ENCODE data around the gene SNAPC4.

SNAPC4 gene

GRCh38 chr9:136385015-136385414 lies 15.0 kb downstream of the SNAPC4 start:
- DNase-seq, result peak; percentile 58

- DNase-seq, result no peak
Observed at GRCh38 chr9:136383436-136383835, 16.5 kb downstream of the SNAPC4 start.

- no peak for DNase-seq
Observed at GRCh38 chr9:136381966-136382513, 17.9 kb downstream of the SNAPC4 start.

GRCh38 chr9:136381311-136381710 lies 18.7 kb downstream of the SNAPC4 start:
- no peak for DNase-seq

GRCh38 chr9:136380381-136380780 lies 19.6 kb downstream of the SNAPC4 start:
- DNase-seq, result no peak

- DNase-seq, result no peak
Observed at GRCh38 chr9:136379891-136380290, 20.1 kb downstream of the SNAPC4 start.

GRCh38 chr9:136379401-136379800 lies 20.6 kb downstream of the SNAPC4 start:
- no peak for DNase-seq

GRCh38 chr9:136379003-136379287 lies 21.0 kb downstream of the SNAPC4 start:
- DNase-seq, result no peak

- DNase-seq, result no peak
Observed at GRCh38 chr9:136378170-136379002, 21.6 kb downstream of the SNAPC4 start.

GRCh38 chr9:136377341-136378169 lies 22.4 kb downstream of the SNAPC4 start:
- no peak for DNase-seq

GRCh38 chr9:136376457-136376856 lies 23.5 kb downstream of the SNAPC4 start:
- no peak for DNase-seq

GRCh38 chr9:136375096-136375495 lies 24.9 kb downstream of the SNAPC4 start:
- no peak for DNase-seq

GRCh38 chr9:136374183-136374575 lies 25.8 kb downstream of the SNAPC4 start:
- DNase-seq, result no peak

GRCh38 chr9:136373300-136374182 lies 26.4 kb downstream of the SNAPC4 start, which contains the start of gene CARD9:
TSS of gene CARD9 (minus strand) at chr9:136373669. CDS start at chr9:136372078, 1,591 bp downstream.
- peak; percentile 54 for DNase-seq

- no peak for DNase-seq
Observed at GRCh38 chr9:136372561-136373299, 27.2 kb downstream of the SNAPC4 start.

- no peak for DNase-seq
Observed at GRCh38 chr9:136372006-136372405, 28.0 kb downstream of the SNAPC4 start.

GRCh38 chr9:136371533-136371880 lies 28.5 kb downstream of the SNAPC4 start:
- no peak for DNase-seq

GRCh38 chr9:136370687-136371532 lies 29.1 kb downstream of the SNAPC4 start:
- no peak for DNase-seq

- no peak for DNase-seq
Observed at GRCh38 chr9:136370037-136370436, 29.9 kb downstream of the SNAPC4 start.

GRCh38 chr9:136368190-136368589 lies 31.8 kb downstream of the SNAPC4 start:
- DNase-seq, result no peak

Measured in stimulated activated CD4-positive, alpha-beta T cell treated with anti-CD3 and anti-CD28 coated beads, Interleukin-15, amount 100 ng/mL, for 24 hours (primary cell).